GM23338 (cell line): Measurements from ENCODE around the gene NHS. TPM values are rescaled to one million over a fixed set of nuclear protein-coding genes. Genes with fewer than 3 reads are reported as not detected.

Source experiments
- ATAC-seq: fragments of 200-7000 bp; cut with Tn5 transposase; 3 replicates; pipeline ENCODE4 v1.9.1; 2020
- DNase-seq: peaks from one replicate; pipeline ENCODE4 v3.0.0-alpha.2; 2015; ENCODE audit warnings: low spot score
- H2AFZ ChIP-seq: fragments of 200-600 bp; sonication (generic); 2 replicates; pipeline ENCODE4 v1.8.0; 2016; ENCODE audit warnings: antibody characterized with exemption, mild to moderate bottlenecking, moderate library complexity
- H3F3A ChIP-seq: fragments of 200-600 bp; sonication (generic); replicated peaks from 2 replicates; pipeline ENCODE4 v1.8.0; 2017; ENCODE audit warnings: antibody characterized with exemption, mixed run types, low read depth
- H3K27ac ChIP-seq: fragments of 200-600 bp; sonication (generic); 2 replicates; pipeline ENCODE4 v1.6.1; 2016; ENCODE audit warnings: low read depth
- H3K27me3 ChIP-seq: fragments of 200-600 bp; sonication (generic); 2 replicates; pipeline ENCODE4 v1.8.0; 2016; ENCODE audit warnings: mild to moderate bottlenecking, mixed run types, moderate library complexity; ENCODE audit not compliant: insufficient read depth
- H3K36me3 ChIP-seq: fragments of 200-600 bp; sonication (generic); 2 replicates; pipeline ENCODE4 v1.8.0; 2016; ENCODE audit warnings: mild to moderate bottlenecking; ENCODE audit not compliant: insufficient read depth
- H3K4me1 ChIP-seq: fragments of 200-600 bp; sonication (generic); 2 replicates; pipeline ENCODE4 v1.8.0; 2016; ENCODE audit warnings: mild to moderate bottlenecking, moderate library complexity; ENCODE audit not compliant: insufficient read depth
- H3K4me2 ChIP-seq: fragments of 200-600 bp; sonication (generic); 2 replicates; pipeline ENCODE4 v1.7.1; 2017; ENCODE audit warnings: mixed run types
- H3K4me3 ChIP-seq: fragments of 200-600 bp; sonication (generic); 2 replicates; pipeline ENCODE4 v1.6.1; 2016; ENCODE audit warnings: mixed run types
- H3K79me2 ChIP-seq: fragments of 200-600 bp; sonication (generic); replicated peaks from 2 replicates; pipeline ENCODE4 v1.8.0; 2017; ENCODE audit warnings: mild to moderate bottlenecking; ENCODE audit not compliant: insufficient read depth
- H3K9me2 ChIP-seq: fragments of 200-600 bp; sonication (generic); 2 replicates; pipeline ENCODE4 v1.8.0; 2017; ENCODE audit not compliant: insufficient read depth
- H4K20me1 ChIP-seq: fragments of 200-600 bp; sonication (generic); replicated peaks from 2 replicates; pipeline ENCODE4 v1.8.0; 2017; ENCODE audit warnings: mild to moderate bottlenecking; ENCODE audit not compliant: insufficient read depth
- H3K27ac Mint-ChIP-seq: 2 replicates; pipeline ENCODE4 v1.8.0; 2020; ENCODE audit warnings: inconsistent platforms, mild to moderate bottlenecking, moderate library complexity, mixed read lengths
- H3K27me3 Mint-ChIP-seq: 3 replicates; pipeline ENCODE4 v1.8.0; 2022; ENCODE audit warnings: low read depth, mild to moderate bottlenecking, moderate library complexity, mixed read lengths, inconsistent platforms; ENCODE audit not compliant: insufficient read depth, poor library complexity
- H3K36me3 Mint-ChIP-seq: 3 replicates; pipeline ENCODE4 v1.8.0; 2021; ENCODE audit warnings: low read depth, mild to moderate bottlenecking, inconsistent platforms, moderate library complexity, mixed read lengths
- H3K4me1 Mint-ChIP-seq: 3 replicates; pipeline ENCODE4 v1.8.0; 2020; ENCODE audit warnings: mild to moderate bottlenecking, inconsistent platforms, mixed read lengths
- H3K4me3 Mint-ChIP-seq: 3 replicates; pipeline ENCODE4 v1.8.0; 2021; ENCODE audit warnings: moderate library complexity, mild to moderate bottlenecking, inconsistent platforms, mixed read lengths
- H3K9me3 Mint-ChIP-seq: 3 replicates; pipeline ENCODE4 v1.8.0; 2020; ENCODE audit warnings: moderate library complexity, mild to moderate bottlenecking, inconsistent platforms, mixed read lengths
- CREB1 ChIP-seq: fragments of 250-450 bp; sonication (Bioruptor Pico); IDR thresholded peaks from 2 replicates; pipeline ENCODE4 v1.5.0; 2020; ENCODE audit warnings: low read depth, mild to moderate bottlenecking, moderate library complexity
- CTCF ChIP-seq, 2 experiments: fragments of 200-600 bp in 1 of 2; sonication (generic) in 1 of 2; conservative IDR thresholded peaks; 2 replicates each; pipeline versions ENCODE4 v1.5.1 to v1.6.1; 2016 to 2017; ENCODE audit warnings: antibody characterized with exemption in 2 of 2, low read depth in 2 of 2, mild to moderate bottlenecking in 2 of 2, moderate library complexity in 1 of 2
- ETS1 ChIP-seq: IDR thresholded peaks from 2 replicates; pipeline ENCODE4 v1.6.1; 2016; ENCODE audit warnings: antibody characterized with exemption
- EZH2 ChIP-seq: fragments of 200-600 bp; sonication (generic); IDR thresholded peaks from one replicate; pipeline ENCODE4 v1.8.0; 2017; ENCODE audit warnings: antibody characterized with exemption, mild to moderate bottlenecking, low read depth; ENCODE audit not compliant: unreplicated experiment
- EZH2phosphoT487 ChIP-seq: fragments of 200-600 bp; sonication (generic); IDR thresholded peaks from one replicate; pipeline ENCODE4 v1.8.1; 2018; ENCODE audit warnings: antibody characterized with exemption; ENCODE audit not compliant: unreplicated experiment
- JUNB ChIP-seq: IDR thresholded peaks from one replicate; pipeline ENCODE4 v1.6.1; 2016; ENCODE audit warnings: antibody characterized with exemption; ENCODE audit not compliant: unreplicated experiment
- NANOG ChIP-seq: IDR thresholded peaks from 2 replicates; pipeline ENCODE4 v1.6.1; 2016; ENCODE audit warnings: antibody characterized with exemption, borderline replicate concordance
- POLR2AphosphoS5 ChIP-seq: IDR thresholded peaks from 2 replicates; pipeline ENCODE4 v1.6.1; 2016; ENCODE audit warnings: antibody characterized with exemption, low read depth
- REST ChIP-seq: IDR thresholded peaks from one replicate; pipeline ENCODE4 v1.6.1; 2018; ENCODE audit warnings: antibody characterized with exemption; ENCODE audit not compliant: unreplicated experiment
- STAT1 ChIP-seq: IDR thresholded peaks from one replicate; pipeline ENCODE4 v1.6.1; 2016; ENCODE audit warnings: antibody characterized with exemption; ENCODE audit not compliant: unreplicated experiment
- ZNF114 ChIP-seq: fragments of 250-450 bp; sonication (Bioruptor Pico); IDR thresholded peaks from 2 replicates; pipeline ENCODE4 v1.5.0; 2020; ENCODE audit warnings: mild to moderate bottlenecking, moderate library complexity
- ZNF331 ChIP-seq: fragments of 250-450 bp; sonication (Bioruptor Pico); IDR thresholded peaks from 2 replicates; pipeline ENCODE4 v1.5.0; 2020; ENCODE audit warnings: low read depth, mild to moderate bottlenecking, moderate library complexity
- ZNF462 ChIP-seq: fragments of 250-450 bp; sonication (Bioruptor Pico); IDR thresholded peaks from 2 replicates; pipeline ENCODE4 v1.5.0; 2020; ENCODE audit warnings: mild to moderate bottlenecking, moderate library complexity
- polyA plus RNA-seq: library from polyadenylated mRNA; unstranded; fragments of >200 nt; fragmentation: Nextera tagmentation; extraction: Ambion mirVana; gene quantifications from 2 replicates; pipeline ENCODE4 v1.2.1, GENCODE V29; 2016
- total RNA-seq: library from RNA; depleted of rRNA; stranded (reverse); fragments of >200 nt; shearing (Covaris generic); gene quantifications from 2 replicates; pipeline ENCODE4 v1.2.3, GENCODE V29; 2014

NHS gene
- total and polyA plus RNA-seq, 2 experiments from 2014 or later, result 1.8 to 8.2 TPM

GRCh38 chrX:17553961-17554482 lies 179.0 kb downstream of the NHS start:
- peaks cover 4% of the 10 kb centered on the region for H3K27me3 Mint-ChIP-seq
- no peak overlapping the region for H3K4me3 ChIP-seq
- H3K4me1 Mint-ChIP-seq, result peaks cover 44% of the 10 kb centered on the region
- H3K4me3 Mint-ChIP-seq, result no peak overlapping the region
- H3K27ac Mint-ChIP-seq, result no peak overlapping the region
- H3K27ac ChIP-seq, result no peak overlapping the region
- H3K9me3 Mint-ChIP-seq, result no peaks in the 10 kb centered on the region
- DNase-seq, result no peak
- H3K36me3 ChIP-seq, result no peaks in the 10 kb centered on the region
- no peaks in the 10 kb centered on the region for H3K9me2 ChIP-seq
- TF ChIP-seq ZNF331 (no peak), CREB1 (CRISPR knock-in tag) (no peak), EZH2phosphoT487 (no peak), EZH2 (no peak), CTCF (conservative IDR thresholded peaks at IDR 0.05; ENCODE audit: low read depth in 2 of 2) (no peak), POLR2AphosphoS5 (no peak), ZNF462 (CRISPR knock-in tag) (no peak), ETS1 (no peak), JUNB (no peak), REST (no peak), STAT1 (no peak), ZNF114 (CRISPR knock-in tag) (no peak), NANOG (no peak)
- H3K27me3 ChIP-seq, result no peaks in the 10 kb centered on the region
- H3K79me2 ChIP-seq, result no peaks in the 10 kb centered on the region
- no peaks in the 10 kb centered on the region for H4K20me1 ChIP-seq
- peaks cover 5% of the 10 kb centered on the region for H3K4me1 ChIP-seq
- H2AFZ ChIP-seq, result no peak overlapping the region
- no peaks in the 10 kb centered on the region for H3K36me3 Mint-ChIP-seq
- ATAC-seq, result no peak
- H3K4me2 ChIP-seq, result no peak overlapping the region
- no peaks in the 10 kb centered on the region for H3F3A ChIP-seq
